AG04449 (cell line): Measurements from ENCODE around the gene PAFAH1B2.
A peak's percentile ranks its signal among the peaks of the same experiment; 100 is the strongest.
"Not testable (repeated sequence)": the region's sequence is repeated elsewhere in the genome, so short reads cannot be mapped to it uniquely, and the experiment has no call there.

Source experiments
- CTCF ChIA-PET: fragments of 350-600 bp; formaldehyde crosslinking; extraction: SDS; loops from one replicate; lab custom pipeline; 2021; ENCODE audit warnings: antibody characterized with exemption; lab: Yijun Ruan, JAX
- POLR2A ChIA-PET: fragments of 400-600, 350-600 bp; formaldehyde crosslinking; extraction: SDS; loops from one replicate; lab custom pipeline; 2020; ENCODE audit warnings: antibody characterized with exemption, inconsistent platforms; lab: Yijun Ruan, JAX
- DNase-seq: peaks from one replicate; pipeline ENCODE4 v3.0.0-alpha.2; 2010; ENCODE audit warnings: low read depth, low spot score
- H3K4me3 ChIP-seq: 2 replicates; pipeline ENCODE4 v1.5.1; 2011; ENCODE audit warnings: low read depth, mild to moderate bottlenecking, control low read depth, low read length
- TF ChIP-seq, protein P1 (sequence below): IDR thresholded peaks from one replicate; pipeline ENCODE4 v1.5.1; 2011; ENCODE audit warnings: mild to moderate bottlenecking, moderate library complexity, low read length, control low read depth, inconsistent platforms; ENCODE audit not compliant: insufficient read depth; ENCODE audit errors: missing control alignments

PAFAH1B2 gene

GRCh38 chr11:117180661-117181585 is 36.8 kb downstream of the PAFAH1B2 start:
- ChIA-PET CTCF (interaction anchor here (0.7 to 7.9 kb wide), 21 partner anchors 8 to 448 kb away, joined by 3 to 133 read pairs (median 5); partner anchors contain the start of genes PCSK7, RNF214 and TAGLN), POLR2A (interaction anchor here (1.8 to 6.0 kb wide), 3 partner anchors 18 to 41 kb away, joined by 4 to 76 read pairs (median 19); partner anchors contain the start of genes PAFAH1B2 and TAGLN)
- DNase-seq: no peak
- H3K4me3 ChIP-seq: no peak overlapping the region
- TF ChIP-seq, protein P1, sequence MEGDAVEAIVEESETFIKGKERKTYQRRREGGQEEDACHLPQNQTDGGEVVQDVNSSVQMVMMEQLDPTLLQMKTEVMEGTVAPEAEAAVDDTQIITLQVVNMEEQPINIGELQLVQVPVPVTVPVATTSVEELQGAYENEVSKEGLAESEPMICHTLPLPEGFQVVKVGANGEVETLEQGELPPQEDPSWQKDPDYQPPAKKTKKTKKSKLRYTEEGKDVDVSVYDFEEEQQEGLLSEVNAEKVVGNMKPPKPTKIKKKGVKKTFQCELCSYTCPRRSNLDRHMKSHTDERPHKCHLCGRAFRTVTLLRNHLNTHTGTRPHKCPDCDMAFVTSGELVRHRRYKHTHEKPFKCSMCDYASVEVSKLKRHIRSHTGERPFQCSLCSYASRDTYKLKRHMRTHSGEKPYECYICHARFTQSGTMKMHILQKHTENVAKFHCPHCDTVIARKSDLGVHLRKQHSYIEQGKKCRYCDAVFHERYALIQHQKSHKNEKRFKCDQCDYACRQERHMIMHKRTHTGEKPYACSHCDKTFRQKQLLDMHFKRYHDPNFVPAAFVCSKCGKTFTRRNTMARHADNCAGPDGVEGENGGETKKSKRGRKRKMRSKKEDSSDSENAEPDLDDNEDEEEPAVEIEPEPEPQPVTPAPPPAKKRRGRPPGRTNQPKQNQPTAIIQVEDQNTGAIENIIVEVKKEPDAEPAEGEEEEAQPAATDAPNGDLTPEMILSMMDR: peak; percentile 90

DNA sequence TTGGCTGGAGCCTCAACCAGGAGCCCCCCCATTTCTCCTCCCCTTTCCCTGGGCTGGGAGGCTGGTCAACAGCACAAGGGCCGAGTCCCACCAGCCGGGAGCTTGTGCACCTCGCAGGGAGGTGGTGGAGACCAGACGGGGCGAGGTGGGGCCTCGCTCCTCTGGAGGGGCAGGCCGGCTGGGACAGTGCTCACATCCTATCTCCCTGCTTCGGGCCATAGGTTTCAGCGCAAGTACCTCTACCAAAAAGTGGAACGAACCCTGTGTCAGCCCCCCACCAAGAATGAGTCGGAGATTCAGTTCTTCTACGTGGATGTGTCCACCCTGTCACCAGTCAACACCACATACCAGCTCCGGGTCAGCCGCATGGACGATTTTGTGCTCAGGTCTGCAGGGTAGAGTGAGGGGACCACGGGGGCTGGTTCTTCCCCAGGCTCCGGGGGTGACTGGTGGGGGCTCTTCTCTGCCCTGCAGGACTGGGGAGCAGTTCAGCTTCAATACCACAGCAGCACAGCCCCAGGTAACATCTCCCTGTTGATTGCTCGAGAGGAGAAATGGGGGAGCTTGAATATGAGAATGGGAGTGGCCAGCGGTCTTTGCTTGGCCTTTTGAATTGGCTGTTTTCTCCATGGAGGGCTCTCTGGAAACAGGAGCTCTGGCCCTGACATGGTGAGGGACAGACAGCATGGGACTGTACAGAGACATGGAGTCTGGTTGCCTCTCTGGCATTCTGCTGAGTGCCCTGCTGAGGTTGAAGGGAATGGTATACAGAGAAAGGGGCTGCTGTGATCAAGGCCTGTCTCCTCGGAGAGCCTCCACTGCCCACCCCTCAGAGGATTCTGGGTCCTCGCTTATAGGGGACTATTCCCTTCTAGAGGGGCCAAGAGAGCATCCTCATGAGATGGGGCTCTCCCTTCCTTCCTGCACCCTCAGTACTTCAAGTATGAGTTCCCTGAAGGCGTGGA is 37.8 kb downstream of the PAFAH1B2 start:
- TF ChIP-seq, protein P1: no peak
- POLR2A ChIA-PET: interaction anchor here (1.5 to 6.0 kb wide), 2 partner anchors 17 kb away, joined by 5 to 76 read pairs; partner anchors contain the start of gene TAGLN
- DNase-seq: no peak
- no peak overlapping the region for H3K4me3 ChIP-seq
- CTCF ChIA-PET: interaction anchor here (0.8 to 7.9 kb wide), 11 partner anchors 7 to 50 kb away, joined by 3 to 133 read pairs (median 6); partner anchors contain the start of genes PCSK7 and TAGLN

DNA sequence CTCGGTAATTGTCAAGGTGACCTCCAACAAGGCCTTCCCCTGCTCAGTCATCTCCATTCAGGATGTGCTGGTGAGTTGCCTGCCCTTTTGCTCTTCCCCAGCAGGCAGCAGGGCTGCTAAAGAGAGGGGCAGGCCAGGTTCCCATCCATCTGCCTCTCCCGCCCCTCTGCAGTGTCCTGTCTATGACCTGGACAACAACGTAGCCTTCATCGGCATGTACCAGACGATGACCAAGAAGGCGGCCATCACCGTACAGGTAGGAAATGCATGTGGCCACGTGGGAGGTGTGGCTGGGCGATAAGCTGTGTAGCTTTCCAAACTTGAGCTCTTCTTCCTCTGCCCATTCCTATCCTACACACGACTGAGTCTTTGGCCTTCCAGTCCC is 38.5 kb downstream of the PAFAH1B2 start:
- TF ChIP-seq, protein P1: no peak
- POLR2A ChIA-PET: interaction anchor here (1.5 kb wide), 1 partner anchor 17 kb away, joined by 5 read pairs; the partner anchor contains the start of gene TAGLN
- CTCF ChIA-PET: interaction anchor here (0.9 to 7.9 kb wide), 7 partner anchors 12 to 44 kb away, joined by 3 to 133 read pairs (median 11); partner anchors contain the start of gene TAGLN
- DNase-seq: no peak
- no peak overlapping the region for H3K4me3 ChIP-seq

GRCh38 chr11:117183178-117183577 is 39.1 kb downstream of the PAFAH1B2 start:
- ChIA-PET POLR2A (interaction anchor here (0.8 to 1.5 kb wide), 2 partner anchors 14 to 16 kb away, joined by 3 to 5 read pairs; partner anchors contain the start of gene TAGLN), CTCF (interaction anchor here (1.0 to 7.9 kb wide), 4 partner anchors 12 to 43 kb away, joined by 3 to 133 read pairs (median 50); partner anchors contain the start of gene TAGLN)
- DNase-seq: not testable (repeated sequence)

GRCh38 chr11:117183724-117184349 is 39.8 kb downstream of the PAFAH1B2 start:
- TF ChIP-seq, protein P1: no peak
- CTCF ChIA-PET: interaction anchor here (1.0 to 7.9 kb wide), 3 partner anchors 12 to 43 kb away, joined by 3 to 133 read pairs (median 71); partner anchors contain the start of gene TAGLN
- POLR2A ChIA-PET: interaction anchor here (0.8 to 1.5 kb wide), 2 partner anchors 13 to 15 kb away, joined by 3 to 5 read pairs; partner anchors contain the start of gene TAGLN
- no peak overlapping the region for H3K4me3 ChIP-seq
- no peak for DNase-seq

More at GRCh38 chr11:117183178-117183577, 39.1 kb downstream of the PAFAH1B2 start:
- H3K4me3 ChIP-seq: not testable (repeated sequence)
